DND-41 (cell line): Measurements from ENCODE around the gene TGDS.

ENCODE experiments used
- ATAC-seq: fragments of 200-7000 bp; cut with Tn5 transposase; 3 replicates; pipeline ENCODE4 v1.9.1; 2021; ENCODE audit warnings: low read depth; ENCODE audit not compliant: insufficient read depth
- DNase-seq: peaks from one replicate; pipeline ENCODE4 v3.0.0-alpha.2; 2020
- H2AFZ ChIP-seq: 2 replicates; pipeline ENCODE4 v1.6.0; 2012; ENCODE audit warnings: low read depth, low read length
- H3K27ac ChIP-seq: 2 replicates; pipeline ENCODE4 v1.5.1; 2012; ENCODE audit warnings: low read length, inconsistent platforms
- H3K27me3 ChIP-seq: fragments of 200-600 bp; sonication (generic); 2 replicates; pipeline ENCODE4 v1.6.0; 2012; ENCODE audit warnings: low read length, mild to moderate bottlenecking, inconsistent platforms; ENCODE audit not compliant: insufficient read depth, poor library complexity
- H3K36me3 ChIP-seq: 2 replicates; pipeline ENCODE4 v1.5.1; 2012; ENCODE audit warnings: low read length, inconsistent platforms; ENCODE audit not compliant: insufficient read depth
- H3K4me1 ChIP-seq: 2 replicates; pipeline ENCODE4 v1.5.1; 2012; ENCODE audit warnings: mild to moderate bottlenecking, low read length; ENCODE audit not compliant: insufficient read depth
- H3K4me2 ChIP-seq: 2 replicates; pipeline ENCODE4 v1.6.0; 2012; ENCODE audit warnings: mild to moderate bottlenecking, moderate library complexity, low read length, inconsistent platforms; ENCODE audit not compliant: insufficient read depth
- H3K4me3 ChIP-seq, 2 experiments: fragments of 200-600 bp in 1 of 2; shearing (Covaris generic) in 1 of 2; 2 replicates each; pipeline ENCODE4 v1.5.1; 2012 to 2016; ENCODE audit warnings: inconsistent platforms in 2 of 2, low read length in 2 of 2, mild to moderate bottlenecking in 2 of 2, low read depth in 1 of 2, moderate library complexity in 1 of 2
- H3K79me2 ChIP-seq: 2 replicates; pipeline ENCODE4 v1.6.0; 2012; ENCODE audit warnings: low read length, inconsistent platforms; ENCODE audit not compliant: insufficient read depth
- H3K9ac ChIP-seq: 2 replicates; pipeline ENCODE4 v1.6.0; 2012; ENCODE audit warnings: low read depth, mild to moderate bottlenecking, inconsistent platforms, low read length, moderate library complexity
- H3K9me3 ChIP-seq: 2 replicates; pipeline ENCODE4 v1.5.1; 2012; ENCODE audit warnings: low read length, moderate library complexity, mild to moderate bottlenecking, inconsistent platforms; ENCODE audit not compliant: insufficient read depth, severe bottlenecking
- H4K20me1 ChIP-seq: 2 replicates; pipeline ENCODE4 v1.6.0; 2012; ENCODE audit warnings: low read length; ENCODE audit not compliant: insufficient read depth
- EZH2 ChIP-seq: IDR thresholded peaks from 3 replicates; pipeline ENCODE4 v1.6.1; 2012; ENCODE audit warnings: borderline replicate concordance, low read depth, mild to moderate bottlenecking, moderate library complexity, low read length, inconsistent platforms; ENCODE audit not compliant: severe bottlenecking
- TF ChIP-seq, protein P1 (sequence below): IDR thresholded peaks from 2 replicates; pipeline ENCODE4 v1.5.1; 2012; ENCODE audit warnings: borderline replicate concordance, low read length, moderate library complexity, mild to moderate bottlenecking; ENCODE audit not compliant: poor library complexity, severe bottlenecking; ENCODE audit errors: extremely low read depth

TGDS gene

GRCh38 chr13:94599877-94600276 is 3.9 kb upstream of the TGDS start:
- Histone ChIP-seq H3K4me3 (no peak overlapping the region), H3K79me2 (peaks cover 40% of the 10 kb centered on the region), H4K20me1 (no peaks in the 10 kb centered on the region; the same call in 1 of the 2 replicates), H3K36me3 (no peaks in the 10 kb centered on the region; the same call in 1 of the 2 replicates), H3K4me1 (peaks cover 42% of the 10 kb centered on the region), H3K27me3 (no peaks in the 10 kb centered on the region), H3K9ac (no peak overlapping the region), H3K9me3 (no peaks in the 10 kb centered on the region), H2AFZ (no peak overlapping the region), H3K4me2 (no peak overlapping the region), H3K27ac (no peak overlapping the region)
- ATAC-seq (no peak), DNase-seq (no peak)
- no peak for TF ChIP-seq EZH2
- TF ChIP-seq, protein P1, sequence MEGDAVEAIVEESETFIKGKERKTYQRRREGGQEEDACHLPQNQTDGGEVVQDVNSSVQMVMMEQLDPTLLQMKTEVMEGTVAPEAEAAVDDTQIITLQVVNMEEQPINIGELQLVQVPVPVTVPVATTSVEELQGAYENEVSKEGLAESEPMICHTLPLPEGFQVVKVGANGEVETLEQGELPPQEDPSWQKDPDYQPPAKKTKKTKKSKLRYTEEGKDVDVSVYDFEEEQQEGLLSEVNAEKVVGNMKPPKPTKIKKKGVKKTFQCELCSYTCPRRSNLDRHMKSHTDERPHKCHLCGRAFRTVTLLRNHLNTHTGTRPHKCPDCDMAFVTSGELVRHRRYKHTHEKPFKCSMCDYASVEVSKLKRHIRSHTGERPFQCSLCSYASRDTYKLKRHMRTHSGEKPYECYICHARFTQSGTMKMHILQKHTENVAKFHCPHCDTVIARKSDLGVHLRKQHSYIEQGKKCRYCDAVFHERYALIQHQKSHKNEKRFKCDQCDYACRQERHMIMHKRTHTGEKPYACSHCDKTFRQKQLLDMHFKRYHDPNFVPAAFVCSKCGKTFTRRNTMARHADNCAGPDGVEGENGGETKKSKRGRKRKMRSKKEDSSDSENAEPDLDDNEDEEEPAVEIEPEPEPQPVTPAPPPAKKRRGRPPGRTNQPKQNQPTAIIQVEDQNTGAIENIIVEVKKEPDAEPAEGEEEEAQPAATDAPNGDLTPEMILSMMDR: no peak

GRCh38 chr13:94598281-94598680 is 2.3 kb upstream of the TGDS start:
- Histone ChIP-seq H2AFZ (no peak overlapping the region), H3K27ac (no peak overlapping the region), H3K27me3 (no peaks in the 10 kb centered on the region), H3K4me2 (no peak overlapping the region), H3K9me3 (no peaks in the 10 kb centered on the region), H3K79me2 (peaks cover 42% of the 10 kb centered on the region), H3K4me1 (peaks cover 45% of the 10 kb centered on the region), H3K9ac (no peak overlapping the region), H3K4me3 (no peak overlapping the region), H4K20me1 (no peaks in the 10 kb centered on the region; the same call in 1 of the 2 replicates), H3K36me3 (peaks cover 1% of the 10 kb centered on the region; the same call in 1 of the 2 replicates)
- TF ChIP-seq EZH2: no peak
- TF ChIP-seq, protein P1: no peak
- DNase-seq (no peak), ATAC-seq (no peak)

GRCh38 chr13:94596575-94596971 is 621 bp upstream of the TGDS start:
- Histone ChIP-seq H4K20me1 (no peaks in the 10 kb centered on the region; the same call in 1 of the 2 replicates), H3K4me3 (peak overlapping the region; percentile 85 to 88; a peak in 3 of 4 replicates), H3K9me3 (no peaks in the 10 kb centered on the region), H3K36me3 (peaks cover 19% of the 10 kb centered on the region), H2AFZ (peak overlapping the region; percentile 68), H3K27ac (peak overlapping the region; percentile 82), H3K4me2 (peak overlapping the region; percentile 94), H3K9ac (peak overlapping the region; percentile 81), H3K4me1 (peaks cover 52% of the 10 kb centered on the region), H3K79me2 (peaks cover 42% of the 10 kb centered on the region), H3K27me3 (no peaks in the 10 kb centered on the region)
- no peak for TF ChIP-seq EZH2
- TF ChIP-seq, protein P1: no peak
- DNase-seq: no peak
- no peak for ATAC-seq
